SK-N-SH (cell line): ENCODE results near the gene HID1. TPM values are rescaled to one million over a fixed set of nuclear protein-coding genes. Genes with fewer than 3 reads are reported as not detected.

Experiments
- CTCF ChIA-PET: fragments of 300-600, 350-600 bp; formaldehyde crosslinking; extraction: SDS; loops from one replicate; lab custom pipeline; 2021; lab: Yijun Ruan, JAX
- POLR2A ChIA-PET: fragments of 350-600 bp; sonication (Branson Sonifier 250); formaldehyde crosslinking; extraction: SDS; loops from one replicate; lab custom pipeline; 2020; ENCODE audit warnings: antibody characterized with exemption, inconsistent platforms; lab: Yijun Ruan, JAX
- DNase-seq: peaks from one replicate; pipeline ENCODE4 v3.0.0; 2012
- H2AFZ ChIP-seq: fragments of 200-600 bp; sonication (generic); 2 replicates; pipeline ENCODE4 v1.8.1; 2016; ENCODE audit warnings: antibody characterized with exemption, mild to moderate bottlenecking, low read depth
- H3F3A ChIP-seq: fragments of 200-600 bp; sonication (generic); replicated peaks from 2 replicates; pipeline ENCODE3; 2016; ENCODE audit warnings: antibody characterized with exemption, mild to moderate bottlenecking; ENCODE audit not compliant: insufficient read depth
- H3K27ac ChIP-seq, 2 experiments: fragments of 200-500 bp in 1 of 2; fragments of 200-600 bp in 1 of 2; sonication (Bioruptor generic) in 1 of 2; sonication (generic), shearing (Covaris generic) in 1 of 2; 2 replicates each; pipeline versions ENCODE4 v1.5.1 to v1.6.1; 2014 to 2016; ENCODE audit warnings: low read depth in 2 of 2, inconsistent platforms in 1 of 2, low read length in 1 of 2, mild to moderate bottlenecking in 1 of 2, mixed read lengths in 1 of 2
- H3K27me3 ChIP-seq: fragments of 200-600 bp; sonication (generic), shearing (Covaris generic); 2 replicates; pipeline ENCODE4 v1.6.1; 2016; ENCODE audit warnings: mixed run types; ENCODE audit not compliant: insufficient read depth
- H3K36me3 ChIP-seq, 2 experiments: fragments of 200-500 bp in 1 of 2; fragments of 200-600 bp in 1 of 2; sonication (Bioruptor generic) in 1 of 2; sonication (generic) in 1 of 2; replicated peaks in 1 of 2; 2 replicates each; pipeline versions ENCODE3 to v1.5.1; 2014 to 2016; ENCODE audit warnings: low read length in 1 of 2, mild to moderate bottlenecking in 1 of 2; ENCODE audit not compliant: insufficient read depth in 2 of 2, control insufficient read depth in 1 of 2
- H3K4me1 ChIP-seq, 2 experiments: fragments of 200-500 bp in 1 of 2; fragments of 200-600 bp in 1 of 2; sonication (Bioruptor generic) in 1 of 2; sonication (generic), shearing (Covaris generic) in 1 of 2; 2 replicates each; pipeline versions ENCODE4 v1.5.1 to v1.6.1; 2014 to 2016; ENCODE audit warnings: low read depth in 1 of 2, low read length in 1 of 2, mixed run types in 1 of 2; ENCODE audit not compliant: insufficient read depth in 2 of 2, control insufficient read depth in 1 of 2
- H3K4me2 ChIP-seq: fragments of 200-600 bp; sonication (generic), shearing (Covaris generic); 2 replicates; pipeline ENCODE4 v1.6.1; 2017; ENCODE audit warnings: mixed run types
- H3K4me3 ChIP-seq, 2 experiments: fragments of 200-500 bp in 1 of 2; fragments of 200-600 bp in 1 of 2; sonication (Bioruptor generic) in 1 of 2; sonication (generic), shearing (Covaris generic) in 1 of 2; 2 replicates each; pipeline versions ENCODE4 v1.5.1 to v1.8.1; 2014 to 2016; ENCODE audit warnings: low read depth in 2 of 2, inconsistent platforms in 1 of 2, low read length in 1 of 2, mild to moderate bottlenecking in 1 of 2, mixed read lengths in 1 of 2, moderate library complexity in 1 of 2
- H3K79me2 ChIP-seq: fragments of 200-600 bp; sonication (generic); 2 replicates; pipeline ENCODE4 v1.8.1; 2017; ENCODE audit warnings: mild to moderate bottlenecking; ENCODE audit not compliant: insufficient read depth
- H3K9ac ChIP-seq: fragments of 200-600 bp; sonication (generic); 2 replicates; pipeline ENCODE4 v1.6.1; 2017; ENCODE audit warnings: mixed run types
- H3K9me2 ChIP-seq: fragments of 200-600 bp; sonication (generic); 2 replicates; pipeline ENCODE4 v1.6.1; 2017; ENCODE audit warnings: mixed run types
- H3K9me3 ChIP-seq: fragments of 200-600 bp; sonication (generic); 2 replicates; pipeline ENCODE4 v1.6.1; 2017; ENCODE audit warnings: mixed run types, mild to moderate bottlenecking, moderate library complexity
- H4K20me1 ChIP-seq: fragments of 200-600 bp; sonication (generic); 2 replicates; pipeline ENCODE4 v1.6.1; 2017; ENCODE audit warnings: mild to moderate bottlenecking, mixed run types; ENCODE audit not compliant: insufficient read depth
- ELF1 ChIP-seq: IDR thresholded peaks from 2 replicates; pipeline ENCODE4 v1.4.0; 2012
- EP300 ChIP-seq, 2 experiments: IDR thresholded peaks; 2 replicates each; pipeline versions ENCODE4 v1.4.0 to v1.6.1; 2012; ENCODE audit warnings: borderline replicate concordance in 1 of 2, low read depth in 1 of 2, low read length in 1 of 2
- EZH2phosphoT487 ChIP-seq: fragments of 200-600 bp; sonication (generic); IDR thresholded peaks from 2 replicates; pipeline ENCODE4 v1.6.1; 2017; ENCODE audit warnings: low read depth, mixed run types, mild to moderate bottlenecking, antibody characterized with exemption, moderate library complexity, borderline replicate concordance
- FOSL2 ChIP-seq: IDR thresholded peaks from 2 replicates; pipeline ENCODE4 v1.4.0; 2012; ENCODE audit warnings: low read depth, mild to moderate bottlenecking, moderate library complexity, borderline replicate concordance
- FOXJ3 ChIP-seq: sonication (generic); formaldehyde crosslinking; IDR thresholded peaks from 2 replicates; pipeline ENCODE4 v1.5.1; 2020; ENCODE audit warnings: mild to moderate bottlenecking, missing genetic modification reagents
- GATA2 ChIP-seq: sonication (generic); formaldehyde crosslinking; IDR thresholded peaks from 2 replicates; pipeline ENCODE4 v1.5.0; 2020; ENCODE audit warnings: mild to moderate bottlenecking, missing genetic modification reagents
- JUND ChIP-seq: IDR thresholded peaks from 2 replicates; pipeline ENCODE4 v1.4.0; 2012
- MEF2A ChIP-seq: IDR thresholded peaks from 2 replicates; pipeline ENCODE4 v1.4.0; 2012; ENCODE audit warnings: low read depth, borderline replicate concordance
- NFIC ChIP-seq: IDR thresholded peaks from 2 replicates; pipeline ENCODE4 v1.4.0; 2012; ENCODE audit warnings: borderline replicate concordance
- NRF1 ChIP-seq: IDR thresholded peaks from 2 replicates; pipeline ENCODE4 v1.6.1; 2012; ENCODE audit warnings: low read depth, mild to moderate bottlenecking, low read length
- POLR2AphosphoS5 ChIP-seq: IDR thresholded peaks from 2 replicates; pipeline ENCODE4 v1.6.1; 2012; ENCODE audit warnings: low read depth, low read length
- REST ChIP-seq: IDR thresholded peaks from 2 replicates; pipeline ENCODE4 v1.6.1; 2012; ENCODE audit warnings: mild to moderate bottlenecking, low read depth, low read length, moderate library complexity
- RFX5 ChIP-seq: IDR thresholded peaks from 2 replicates; pipeline ENCODE4 v1.6.1; 2012; ENCODE audit warnings: mild to moderate bottlenecking, improper control_type of control experiment, low read length
- RXRA ChIP-seq: IDR thresholded peaks from 2 replicates; pipeline ENCODE4 v1.4.0; 2012; ENCODE audit warnings: low read depth, mild to moderate bottlenecking, borderline replicate concordance
- SMC3 ChIP-seq: IDR thresholded peaks from 2 replicates; pipeline ENCODE4 v1.6.1; 2012; ENCODE audit warnings: low read depth, low read length, improper control_type of control experiment
- USF1 ChIP-seq: IDR thresholded peaks from 2 replicates; pipeline ENCODE4 v1.4.0; 2012; ENCODE audit warnings: low read depth, borderline replicate concordance
- YY1 ChIP-seq: IDR thresholded peaks from 2 replicates; pipeline ENCODE4 v1.4.0; 2012; ENCODE audit warnings: low read depth, mild to moderate bottlenecking
- ZBTB33 ChIP-seq: IDR thresholded peaks from 2 replicates; pipeline ENCODE4 v1.4.0; 2012; ENCODE audit warnings: low read depth, borderline replicate concordance
- WGBS: methylation state at CpG from one replicate; pipeline ENCODE4 v1.1.6; 2017; ENCODE audit warnings: low lambda C conversion rate; 5-methylcytosine and 5-hydroxymethylcytosine counted together
- polyA plus RNA-seq, 3 experiments: library from polyadenylated mRNA; depleted of rRNA; stranded (reverse); fragments of >200 nt; gene quantifications; 2 replicates each; pipeline ENCODE4 v1.2.3, GENCODE V29; 2012
- TF ChIP-seq, protein P1 (sequence below): IDR thresholded peaks from 2 replicates; pipeline ENCODE4 v1.4.0; 2012; ENCODE audit warnings: low read depth
- TF ChIP-seq, protein P2 (sequence below): IDR thresholded peaks from 2 replicates; pipeline ENCODE4; 2012

HID1 gene
- polyA plus RNA-seq, 1 of the 3 experiments (the other 2 are of a cell fraction): 2.5 TPM

DNA sequence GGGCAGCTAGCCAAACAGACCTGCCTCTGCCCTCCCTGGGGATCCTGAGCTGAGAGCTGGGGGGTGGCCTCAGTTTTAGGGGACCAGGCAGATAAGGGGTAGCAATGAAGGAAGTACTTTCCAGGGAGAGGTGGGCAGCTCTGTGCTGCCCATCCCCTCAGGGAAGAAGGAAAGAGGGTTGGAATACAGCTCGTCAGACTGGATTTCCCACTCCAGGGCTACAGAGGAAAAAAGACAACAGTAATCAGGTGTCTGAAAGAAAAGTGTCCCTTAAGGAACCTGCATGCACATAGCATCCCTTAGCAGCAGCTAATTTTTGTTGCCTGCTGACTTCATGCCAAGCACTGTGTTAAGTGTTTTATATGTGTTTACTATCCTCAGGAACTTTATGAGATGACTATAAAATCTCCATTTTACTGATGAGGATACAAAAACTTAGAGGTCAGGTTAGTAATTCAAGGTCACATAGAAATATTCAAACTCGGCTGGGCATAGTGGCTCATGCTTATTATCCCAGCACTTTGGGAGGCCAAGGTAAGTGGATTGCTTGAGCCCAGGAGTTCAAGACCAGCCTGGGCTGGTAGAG, 36.7 kb upstream of the HID1 start:
- no peak overlapping the region for H3K4me3 ChIP-seq
- no peaks in the 10 kb centered on the region for H3K27me3 ChIP-seq
- H4K20me1 ChIP-seq: no peaks in the 10 kb centered on the region
- peaks cover 0 to 2% of the 10 kb centered on the region in 2 experiments for H3K36me3 ChIP-seq
- H2AFZ ChIP-seq: no peak overlapping the region
- POLR2A ChIA-PET: interaction anchor here (1.0 to 4.3 kb wide), 2 partner anchors 10 to 19 kb away, joined by 4 to 197 read pairs; partner anchors contain the start of gene CDR2L
- H3K79me2 ChIP-seq: peaks cover 15% of the 10 kb centered on the region
- H3K4me2 ChIP-seq: no peak overlapping the region
- WGBS: 90% methylated on average over 2 of the region's 2 CpGs
- no peak for TF ChIP-seq FOSL2
- TF ChIP-seq EZH2phosphoT487: no peak
- TF ChIP-seq GATA2 (CRISPR knock-in tag): no peak
- TF ChIP-seq JUND: no peak
- no peak for TF ChIP-seq SMC3
- TF ChIP-seq FOXJ3 (CRISPR knock-in tag): no peak
- TF ChIP-seq NRF1: no peak
- TF ChIP-seq RXRA: no peak
- no peak for TF ChIP-seq EP300 (IDR thresholded peaks at IDR 0.05; ENCODE audit: borderline replicate concordance in 1 of 2, low read depth in 1 of 2, low read length in 1 of 2)
- no peak for DNase-seq
- H3F3A ChIP-seq: peaks cover 16% of the 10 kb centered on the region
- CTCF ChIA-PET: interaction anchor here (0.6 to 19.8 kb wide), 7 partner anchors 11 to 472 kb away, joined by 3 to 295 read pairs (median 31); partner anchors contain the start of genes CDR2L, OTOP2 and USH1G
- H3K4me1 ChIP-seq: peaks cover 17 to 26% of the 10 kb centered on the region in 2 experiments; a peak in 3 of 4 replicates
- H3K9me2 ChIP-seq: no peaks in the 10 kb centered on the region
- no peaks in the 10 kb centered on the region for H3K9me3 ChIP-seq
- H3K27ac ChIP-seq: no peak overlapping the region; a peak in 1 of 4 replicates
- no peak overlapping the region for H3K9ac ChIP-seq

DNA sequence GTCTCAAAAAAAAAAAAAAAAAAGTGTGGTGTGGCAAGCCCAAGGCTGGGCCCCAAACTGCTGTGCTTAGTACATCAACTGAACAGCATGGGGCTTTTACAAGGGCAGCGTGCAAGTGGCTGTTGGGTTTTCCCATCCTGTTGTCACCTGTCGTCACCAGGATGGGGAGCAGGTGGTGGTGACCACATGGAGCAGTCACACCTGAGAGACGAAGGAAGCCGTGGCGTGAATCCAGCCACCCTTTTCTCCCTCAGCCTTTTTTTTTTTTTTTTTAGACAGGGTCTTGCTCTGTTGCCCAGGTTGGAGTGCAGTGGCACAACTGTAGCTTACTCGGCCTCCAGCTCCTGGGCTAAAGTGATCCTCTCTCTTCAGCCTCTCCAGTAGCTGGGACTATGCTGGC, 35.8 kb upstream of the HID1 start:
- POLR2A ChIA-PET: interaction anchor here (1.0 to 5.3 kb wide), 2 partner anchors 9 to 19 kb away, joined by 4 to 23 read pairs; no protein-coding TSS in a partner anchor
- WGBS: 93% methylated on average over 6 of the region's 6 CpGs
- no peak for DNase-seq
- TF ChIP-seq NFIC: no peak
- no peak for TF ChIP-seq MEF2A
- TF ChIP-seq RFX5: no peak
- no peak for TF ChIP-seq RXRA
- TF ChIP-seq USF1: no peak
- TF ChIP-seq, protein P1, sequence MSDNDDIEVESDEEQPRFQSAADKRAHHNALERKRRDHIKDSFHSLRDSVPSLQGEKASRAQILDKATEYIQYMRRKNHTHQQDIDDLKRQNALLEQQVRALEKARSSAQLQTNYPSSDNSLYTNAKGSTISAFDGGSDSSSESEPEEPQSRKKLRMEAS: no peak
- TF ChIP-seq POLR2AphosphoS5: no peak
- no peak for TF ChIP-seq FOSL2
- TF ChIP-seq, protein P2, sequence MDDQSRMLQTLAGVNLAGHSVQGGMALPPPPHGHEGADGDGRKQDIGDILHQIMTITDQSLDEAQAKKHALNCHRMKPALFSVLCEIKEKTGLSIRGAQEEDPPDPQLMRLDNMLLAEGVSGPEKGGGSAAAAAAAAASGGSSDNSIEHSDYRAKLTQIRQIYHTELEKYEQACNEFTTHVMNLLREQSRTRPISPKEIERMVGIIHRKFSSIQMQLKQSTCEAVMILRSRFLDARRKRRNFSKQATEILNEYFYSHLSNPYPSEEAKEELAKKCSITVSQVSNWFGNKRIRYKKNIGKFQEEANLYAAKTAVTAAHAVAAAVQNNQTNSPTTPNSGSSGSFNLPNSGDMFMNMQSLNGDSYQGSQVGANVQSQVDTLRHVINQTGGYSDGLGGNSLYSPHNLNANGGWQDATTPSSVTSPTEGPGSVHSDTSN: no peak
- no peak for TF ChIP-seq REST
- no peak for TF ChIP-seq ELF1
- no peak for TF ChIP-seq ZBTB33
- TF ChIP-seq YY1: no peak

More for the DNA sequence above, 35.8 kb upstream of the HID1 start:
- Histone ChIP-seq H3K4me2 (no peak overlapping the region), H3K4me1 (peaks cover 11 to 21% of the 10 kb centered on the region in 2 experiments; a peak in 3 of 4 replicates), H3K4me3 (no peak overlapping the region), H3K9ac (no peak overlapping the region), H4K20me1 (no peaks in the 10 kb centered on the region), H3K27ac (no peak overlapping the region), H3K27me3 (no peaks in the 10 kb centered on the region), H3K36me3 (peaks cover 0 to 10% of the 10 kb centered on the region in 2 experiments), H3K79me2 (peaks cover 6% of the 10 kb centered on the region), H3K9me2 (no peaks in the 10 kb centered on the region), H2AFZ (no peak overlapping the region), H3F3A (peaks cover 16% of the 10 kb centered on the region), H3K9me3 (no peaks in the 10 kb centered on the region)
- CTCF ChIA-PET: interaction anchor here (0.6 to 19.8 kb wide), 8 partner anchors 10 to 471 kb away, joined by 3 to 295 read pairs (median 4); partner anchors contain the start of genes CDR2L and OTOP2
